ENCODE measurements around the gene EPHB1. TPM values are rescaled to one million over a fixed set of nuclear protein-coding genes. Genes with fewer than 3 reads are reported as not detected.

Gene EPHB1
- polyA plus RNA-seq, 1 experiment: 0.50 TPM

- Histone ChIP-seq H3K36me3 (ENCODE audit: control insufficient read depth, insufficient read depth, low read length) (no peaks in the 10 kb centered on the region), H3K4me3 (ENCODE audit: low read depth, low read length) (no peak overlapping the region), H3K27me3 (ENCODE audit: control insufficient read depth, insufficient read depth, low read length) (no peaks in the 10 kb centered on the region)
- no peak for TF ChIP-seq CTCF (IDR thresholded peaks at IDR 0.05; ENCODE audit: insufficient read depth, low read depth, low read length)
- ChIA-PET CTCF (no interaction called here), POLR2A (no interaction called here)
- no peak for DNase-seq (ENCODE audit: low read depth)
Observed at GRCh38 chr3:135141672-135142071, 346.6 kb downstream of the EPHB1 start.

GRCh38 chr3:135142530-135142929 lies 347.5 kb downstream of the EPHB1 start:
- POLR2A ChIA-PET: no interaction called here
- DNase-seq (ENCODE audit: low read depth): no peak
- TF ChIP-seq CTCF (IDR thresholded peaks at IDR 0.05; ENCODE audit: insufficient read depth, low read depth, low read length): no peak
- CTCF ChIA-PET: no interaction called here
- Histone ChIP-seq H3K27me3 (ENCODE audit: control insufficient read depth, insufficient read depth, low read length) (no peaks in the 10 kb centered on the region), H3K36me3 (ENCODE audit: control insufficient read depth, insufficient read depth, low read length) (no peaks in the 10 kb centered on the region), H3K4me3 (ENCODE audit: low read depth, low read length) (no peak overlapping the region)

- POLR2A ChIA-PET: no interaction called here
- CTCF ChIA-PET: no interaction called here
- DNase-seq (ENCODE audit: low read depth): no peak
Observed at GRCh38 chr3:135143474-135143873, 348.4 kb downstream of the EPHB1 start.

GRCh38 chr3:135145581-135145980 lies 350.5 kb downstream of the EPHB1 start:
- TF ChIP-seq CTCF (IDR thresholded peaks at IDR 0.05; ENCODE audit: insufficient read depth, low read depth, low read length): no peak
- Histone ChIP-seq H3K4me3 (ENCODE audit: low read depth, low read length) (no peak overlapping the region), H3K27me3 (ENCODE audit: control insufficient read depth, insufficient read depth, low read length) (no peaks in the 10 kb centered on the region), H3K36me3 (ENCODE audit: control insufficient read depth, insufficient read depth, low read length) (no peaks in the 10 kb centered on the region)
- ChIA-PET CTCF (no interaction called here), POLR2A (no interaction called here)
- DNase-seq (ENCODE audit: low read depth): no peak

More at GRCh38 chr3:135143474-135143873, 348.4 kb downstream of the EPHB1 start:
- no peaks in the 10 kb centered on the region for H3K27me3 ChIP-seq (ENCODE audit: control insufficient read depth, insufficient read depth, low read length)
- H3K36me3 ChIP-seq (ENCODE audit: control insufficient read depth, insufficient read depth, low read length): no peaks in the 10 kb centered on the region
- no peak overlapping the region for H3K4me3 ChIP-seq (ENCODE audit: low read depth, low read length)
- TF ChIP-seq CTCF (IDR thresholded peaks at IDR 0.05; ENCODE audit: insufficient read depth, low read depth, low read length): no peak

GRCh38 chr3:135147657-135148056 lies 352.6 kb downstream of the EPHB1 start:
- TF ChIP-seq CTCF (IDR thresholded peaks at IDR 0.05; ENCODE audit: insufficient read depth, low read depth, low read length): no peak
- no peak overlapping the region for H3K4me3 ChIP-seq (ENCODE audit: low read depth, low read length)
- ChIA-PET CTCF (no interaction called here), POLR2A (no interaction called here)
- DNase-seq (ENCODE audit: low read depth): no peak
- H3K36me3 ChIP-seq (ENCODE audit: control insufficient read depth, insufficient read depth, low read length): no peaks in the 10 kb centered on the region
- H3K27me3 ChIP-seq (ENCODE audit: control insufficient read depth, insufficient read depth, low read length): no peaks in the 10 kb centered on the region

All from BJ (cell line).